Suprapubic skin (tissue), 4 donors: ENCODE measurements around the gene LOXHD1. TPM values are rescaled to one million over a fixed set of nuclear protein-coding genes. Genes with fewer than 3 reads are reported as not detected.

Experiments used
- DNase-seq, 2 donors: peaks; one replicate each; pipeline ENCODE4 v3.0.0-alpha.2; 2019; ENCODE audit warnings: low spot score in 2 of 2
- H3K27ac ChIP-seq: fragments of 200-600 bp; sonication (generic); one replicate; pipeline ENCODE4 v1.5.1; 2019
- H3K27me3 ChIP-seq: fragments of 200-600 bp; sonication (generic); one replicate; pipeline ENCODE4 v1.5.1; 2019
- H3K36me3 ChIP-seq: fragments of 200-600 bp; sonication (generic); one replicate; pipeline ENCODE4 v1.5.1; 2019
- H3K4me1 ChIP-seq: fragments of 200-600 bp; sonication (generic); one replicate; pipeline ENCODE4 v1.5.1; 2019
- H3K4me3 ChIP-seq: fragments of 200-600 bp; sonication (generic); one replicate; pipeline ENCODE4 v1.5.1; 2019; ENCODE audit warnings: mild to moderate bottlenecking
- H3K9me3 ChIP-seq: fragments of 200-600 bp; sonication (generic); one replicate; pipeline ENCODE4 v1.5.1; 2019
- EP300 ChIP-seq: sonication (generic); formaldehyde crosslinking; IDR thresholded peaks from one replicate; pipeline ENCODE4 v1.6.1; 2017; ENCODE audit warnings: antibody characterized with exemption
- POLR2A ChIP-seq, 2 donors: fragments of 450-650 bp; IDR thresholded peaks; one replicate each; pipeline ENCODE4 v1.6.1; 2017; ENCODE audit warnings: antibody characterized with exemption in 2 of 2, mild to moderate bottlenecking in 2 of 2, moderate library complexity in 2 of 2
- POLR2AphosphoS5 ChIP-seq, 3 donors: sonication (generic); formaldehyde crosslinking; IDR thresholded peaks; one replicate each; pipeline ENCODE4 v1.6.1; 2017; ENCODE audit warnings: antibody characterized with exemption in 3 of 3
- WGBS: methylation state at CpG from one replicate; pipeline ENCODE4 v1.1.5; 2018; 5-methylcytosine and 5-hydroxymethylcytosine counted together
- total RNA-seq, 4 donors: library from RNA; depleted of rRNA; stranded (reverse); fragments of >200 nt; gene quantifications; one replicate each; pipeline ENCODE4 v1.1.0, GENCODE V29; 2016
- TF ChIP-seq, protein P1 (sequence below), 2 donors: fragments of 200-600 bp in 1 of 2; fragments of 450-650 bp in 1 of 2; sonication (generic) in 1 of 2; IDR thresholded peaks; one replicate each; pipeline ENCODE4 v1.5.1; 2016 to 2019; ENCODE audit warnings: antibody characterized with exemption in 2 of 2, mild to moderate bottlenecking in 1 of 2, moderate library complexity in 1 of 2

LOXHD1 gene
- total RNA-seq, 4 donors from 2014 or later, result 0.16 to 0.30 (median 0.18) TPM; not detected in 1

DNA sequence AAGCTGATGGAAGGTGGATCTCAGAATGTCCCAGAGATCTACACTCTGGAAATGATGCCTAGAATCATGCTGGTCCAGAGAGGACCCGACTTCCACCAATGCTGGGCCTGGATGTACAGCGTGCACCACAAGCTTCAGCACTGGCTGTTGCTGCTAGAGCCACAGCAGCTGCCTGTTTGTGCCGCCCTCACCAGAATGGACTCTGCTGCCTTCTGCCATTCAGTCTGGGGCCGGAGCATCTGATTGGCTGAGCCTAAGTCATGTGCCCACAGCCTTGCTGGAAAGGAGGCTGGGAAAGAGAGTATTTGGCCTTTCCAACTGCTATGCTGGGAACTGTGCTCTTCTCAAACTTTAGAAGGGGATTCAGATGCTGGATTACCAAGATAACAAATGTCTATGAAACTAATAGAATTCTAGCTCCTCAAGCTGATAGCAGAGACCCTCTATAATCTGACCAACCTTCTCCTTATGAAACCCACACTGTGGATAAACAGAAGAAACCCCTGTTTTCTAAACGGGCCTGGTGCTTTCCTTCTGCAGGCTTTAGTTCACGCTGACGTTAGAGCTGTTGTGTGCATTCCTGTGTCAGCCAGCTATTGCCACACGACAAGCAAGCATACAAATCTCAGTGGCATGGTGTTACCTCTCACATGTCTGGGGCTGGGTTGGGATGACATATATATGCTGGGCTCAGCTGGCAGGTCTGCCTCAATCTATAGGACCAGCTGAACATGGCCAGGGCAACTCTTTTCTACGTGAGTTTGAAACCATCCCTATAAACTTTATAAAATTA lies 4.1 kb upstream of the LOXHD1 start:
- WGBS, result 67% methylated on average over 9 of the region's 9 CpGs
- DNase-seq, result no peak
- H3K27me3 ChIP-seq, result peaks cover 5% of the 10 kb centered on the region

DNA sequence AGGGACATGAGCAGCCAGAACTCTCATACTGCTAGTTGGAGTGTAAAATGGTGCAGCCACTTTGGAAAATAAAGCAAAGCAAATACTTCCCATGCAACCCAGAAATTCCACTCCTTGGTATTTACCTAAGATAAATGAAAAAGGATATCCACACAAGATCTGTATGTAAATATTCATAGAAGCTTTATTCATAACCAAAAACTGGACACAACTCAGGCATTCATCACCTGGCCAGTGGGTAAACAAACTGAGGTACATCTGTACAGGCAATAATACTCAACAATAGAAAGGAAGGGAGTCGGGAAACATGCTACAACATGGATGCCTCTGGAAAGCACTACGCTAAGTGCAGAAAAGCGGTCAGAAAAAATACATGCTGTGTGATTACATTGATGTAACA lies 2.5 kb upstream of the LOXHD1 start:
- 90% methylated on average over 3 of the region's 3 CpGs for WGBS
- no peak for TF ChIP-seq POLR2A (IDR thresholded peaks at IDR 0.05)
- no peaks in the 10 kb centered on the region for H3K36me3 ChIP-seq
- no peak overlapping the region for H3K27ac ChIP-seq
- no peak overlapping the region for H3K4me3 ChIP-seq
- DNase-seq, result no peak
- no peaks in the 10 kb centered on the region for H3K9me3 ChIP-seq
- H3K4me1 ChIP-seq, result no peaks in the 10 kb centered on the region
- peaks cover 5% of the 10 kb centered on the region for H3K27me3 ChIP-seq

More for the DNA sequence above, 4.1 kb upstream of the LOXHD1 start:
- TF ChIP-seq POLR2AphosphoS5 (IDR thresholded peaks at IDR 0.05) (no peak), EP300 (no peak), POLR2A (IDR thresholded peaks at IDR 0.05) (no peak)
- TF ChIP-seq, protein P1, sequence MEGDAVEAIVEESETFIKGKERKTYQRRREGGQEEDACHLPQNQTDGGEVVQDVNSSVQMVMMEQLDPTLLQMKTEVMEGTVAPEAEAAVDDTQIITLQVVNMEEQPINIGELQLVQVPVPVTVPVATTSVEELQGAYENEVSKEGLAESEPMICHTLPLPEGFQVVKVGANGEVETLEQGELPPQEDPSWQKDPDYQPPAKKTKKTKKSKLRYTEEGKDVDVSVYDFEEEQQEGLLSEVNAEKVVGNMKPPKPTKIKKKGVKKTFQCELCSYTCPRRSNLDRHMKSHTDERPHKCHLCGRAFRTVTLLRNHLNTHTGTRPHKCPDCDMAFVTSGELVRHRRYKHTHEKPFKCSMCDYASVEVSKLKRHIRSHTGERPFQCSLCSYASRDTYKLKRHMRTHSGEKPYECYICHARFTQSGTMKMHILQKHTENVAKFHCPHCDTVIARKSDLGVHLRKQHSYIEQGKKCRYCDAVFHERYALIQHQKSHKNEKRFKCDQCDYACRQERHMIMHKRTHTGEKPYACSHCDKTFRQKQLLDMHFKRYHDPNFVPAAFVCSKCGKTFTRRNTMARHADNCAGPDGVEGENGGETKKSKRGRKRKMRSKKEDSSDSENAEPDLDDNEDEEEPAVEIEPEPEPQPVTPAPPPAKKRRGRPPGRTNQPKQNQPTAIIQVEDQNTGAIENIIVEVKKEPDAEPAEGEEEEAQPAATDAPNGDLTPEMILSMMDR (IDR thresholded peaks at IDR 0.05), result no peak
- no peaks in the 10 kb centered on the region for H3K4me1 ChIP-seq
- H3K27ac ChIP-seq, result no peak overlapping the region
- no peak overlapping the region for H3K4me3 ChIP-seq
- H3K9me3 ChIP-seq, result no peaks in the 10 kb centered on the region
- no peaks in the 10 kb centered on the region for H3K36me3 ChIP-seq

DNA sequence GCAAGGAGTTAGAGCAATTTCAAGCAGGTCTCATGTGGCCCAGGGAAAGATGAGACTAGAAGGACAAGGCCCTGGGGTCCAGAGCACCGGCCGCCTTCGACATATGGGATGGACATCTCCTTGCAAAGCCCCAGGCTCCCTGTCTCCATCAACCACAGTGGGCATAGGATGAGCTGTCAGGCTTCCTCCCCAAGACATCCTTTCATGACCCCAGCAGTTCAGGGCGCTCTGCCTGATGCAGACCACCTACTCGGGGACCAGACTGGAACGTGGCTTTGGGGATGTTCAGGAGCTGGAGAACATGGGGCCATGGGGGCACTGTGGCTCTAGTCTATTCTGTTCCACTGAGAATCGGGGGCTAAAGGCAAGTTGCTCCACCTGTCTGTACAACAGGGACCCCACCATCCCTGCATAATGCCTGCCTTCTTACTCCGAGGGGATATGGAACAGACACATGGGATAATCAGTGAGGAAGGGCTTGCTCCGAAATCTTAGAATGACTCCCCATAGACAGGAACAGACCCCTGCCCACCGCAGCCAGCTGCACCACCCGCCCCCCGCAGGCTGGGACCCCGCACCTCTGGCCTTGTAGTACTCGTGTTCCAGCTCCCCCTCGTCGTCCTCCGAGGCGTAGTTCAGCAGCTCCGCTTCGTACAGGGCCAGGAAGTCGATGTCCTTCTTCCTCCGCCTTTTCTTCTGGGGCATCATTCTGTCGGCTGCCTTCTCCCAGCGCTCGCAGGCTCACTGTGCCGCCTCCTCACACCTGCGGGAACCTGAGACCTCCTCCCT lies 500 bp downstream of the LOXHD1 start:
- no peaks in the 10 kb centered on the region for H3K9me3 ChIP-seq
- no peaks in the 10 kb centered on the region for H3K4me1 ChIP-seq
- no peak overlapping the region for H3K27ac ChIP-seq
- 74% methylated on average over 27 of the region's 27 CpGs for WGBS
- TF ChIP-seq POLR2A (IDR thresholded peaks at IDR 0.05), result no peak
- TF ChIP-seq, protein P1 (IDR thresholded peaks at IDR 0.05), result no peak
- no peak for TF ChIP-seq POLR2AphosphoS5 (IDR thresholded peaks at IDR 0.05)
- no peak for TF ChIP-seq EP300
- no peak overlapping the region for H3K4me3 ChIP-seq
- DNase-seq, result no peak
- H3K27me3 ChIP-seq, result peaks cover 5% of the 10 kb centered on the region
- no peaks in the 10 kb centered on the region for H3K36me3 ChIP-seq

DNA sequence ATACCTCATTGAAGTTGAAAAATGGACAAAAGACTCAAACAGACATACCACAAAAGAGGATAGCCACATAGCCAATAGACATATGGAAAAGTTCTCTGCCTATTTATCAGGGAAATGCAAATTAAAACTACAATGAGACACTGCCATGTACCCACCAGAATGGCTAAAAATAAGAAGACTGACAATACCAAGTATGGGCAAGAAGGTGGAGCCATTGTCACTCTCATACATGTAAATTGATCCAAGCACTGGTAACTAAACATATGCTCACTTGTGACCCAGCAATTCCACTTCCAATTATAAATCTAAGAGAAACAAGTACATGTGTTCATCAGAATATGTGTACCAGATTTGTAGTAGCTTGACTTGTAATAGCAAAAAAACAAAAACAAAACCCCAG lies 4.6 kb downstream of the LOXHD1 start:
- H3K27me3 ChIP-seq, result no peaks in the 10 kb centered on the region
- H3K27ac ChIP-seq, result no peak overlapping the region
- no peak overlapping the region for H3K4me3 ChIP-seq
- H3K36me3 ChIP-seq, result no peaks in the 10 kb centered on the region
- no peak for DNase-seq
- no peaks in the 10 kb centered on the region for H3K4me1 ChIP-seq
- TF ChIP-seq POLR2A (IDR thresholded peaks at IDR 0.05) (no peak), EP300 (no peak), POLR2AphosphoS5 (IDR thresholded peaks at IDR 0.05) (no peak)
- TF ChIP-seq, protein P1 (IDR thresholded peaks at IDR 0.05), result no peak
- no peaks in the 10 kb centered on the region for H3K9me3 ChIP-seq

DNA sequence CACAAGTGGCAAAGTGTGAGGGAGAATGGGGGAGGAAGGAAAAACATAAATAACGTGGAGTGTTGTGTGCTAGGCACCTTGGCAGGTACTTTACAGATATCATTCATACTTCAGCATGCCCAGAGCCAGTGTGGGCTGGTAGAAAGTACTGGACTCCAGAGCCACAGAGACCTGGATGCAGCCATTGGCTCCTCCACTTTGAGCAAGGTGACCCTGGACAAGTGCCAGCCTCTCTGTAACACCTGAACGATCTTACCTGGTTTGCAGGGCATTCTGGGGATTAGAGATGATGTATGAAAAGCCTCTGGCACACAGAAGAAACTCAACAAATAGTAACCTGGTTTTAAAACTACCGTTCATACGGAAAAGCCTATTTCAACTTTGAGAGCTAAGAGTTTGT lies 6.3 kb downstream of the LOXHD1 start:
- Histone ChIP-seq H3K27me3 (no peaks in the 10 kb centered on the region), H3K27ac (no peak overlapping the region), H3K4me3 (no peak overlapping the region), H3K9me3 (no peaks in the 10 kb centered on the region), H3K4me1 (no peaks in the 10 kb centered on the region), H3K36me3 (no peaks in the 10 kb centered on the region)
- 75% methylated on average over 4 of the region's 4 CpGs for WGBS
- DNase-seq, result no peak
- TF ChIP-seq, protein P1 (IDR thresholded peaks at IDR 0.05), result no peak
- TF ChIP-seq POLR2AphosphoS5 (IDR thresholded peaks at IDR 0.05), result no peak
- no peak for TF ChIP-seq POLR2A (IDR thresholded peaks at IDR 0.05)
- no peak for TF ChIP-seq EP300
